SH-SY5Y (cell line): ENCODE measurements around the gene PPP2R5A.

Experiments
- GATA2 ChIP-seq: IDR thresholded peaks from 2 replicates; pipeline ENCODE4 v1.6.1; 2011; ENCODE audit warnings: mild to moderate bottlenecking, low read depth, low read length
- GATA3 ChIP-seq: IDR thresholded peaks from 2 replicates; pipeline ENCODE4 v1.6.1; 2011; ENCODE audit warnings: low read depth, mild to moderate bottlenecking, low read length, moderate library complexity

- no peak for TF ChIP-seq GATA2
- no peak for TF ChIP-seq GATA3
These were observed 2.2 kb downstream of the PPP2R5A start for GRCh38 chr1:212287261-212287895.
